Endothelial cell of umbilical vein (primary cell): ENCODE data around the gene MLYCD. TPM values are rescaled to one million over a fixed set of nuclear protein-coding genes. Genes with fewer than 3 reads are reported as not detected.

Source experiments
- BruUV-seq: library from RNA; stranded (reverse); fragments of 400-500 nt; replicated peaks from 2 replicates; lab custom pipeline; 2021; lab: Mats Ljungman, UMichigan
- CTCF ChIA-PET: fragments of 300-600, 350-600 bp; sonication (Branson Sonifier 250); formaldehyde crosslinking; loops from one replicate; lab custom pipeline; 2021; ENCODE audit warnings: antibody characterized with exemption, inconsistent platforms; lab: Charles Lee
- POLR2A ChIA-PET: fragments of 300-600, 350-600 bp; sonication (Branson Sonifier 250); formaldehyde crosslinking; loops from one replicate; lab custom pipeline; 2021; ENCODE audit warnings: antibody characterized with exemption, inconsistent platforms; lab: Charles Lee
- DNase-seq: peaks from one replicate; pipeline ENCODE4 v3.0.0-alpha.2; 2011; ENCODE audit warnings: low read depth, low spot score
- FAIRE-seq: peaks from 2 replicates; lab custom pipeline; 2011; peaks lifted over from hg19 to GRCh38; lab: Jason Lieb, UNC
- H2AFZ ChIP-seq: 2 replicates; pipeline ENCODE4 v1.6.0; 2012; ENCODE audit warnings: low read depth, low read length, control low read depth, inconsistent platforms
- H3K27ac ChIP-seq: 2 replicates; pipeline ENCODE4 v1.5.1; 2011; ENCODE audit warnings: low read depth, mild to moderate bottlenecking, control low read depth, low read length, moderate library complexity; ENCODE audit not compliant: insufficient read depth
- H3K27me3 ChIP-seq, 2 experiments: 2 replicates each; pipeline versions ENCODE4 v1.6.0 to v1.6.1; 2011; ENCODE audit warnings: low read length in 2 of 2, mixed read lengths in 1 of 2; ENCODE audit not compliant: control insufficient read depth in 2 of 2, insufficient read depth in 2 of 2
- H3K36me3 ChIP-seq, 2 experiments: 2 replicates in 1 of 2; 3 replicates in 1 of 2; pipeline ENCODE4 v1.5.1; 2011; ENCODE audit warnings: low read length in 2 of 2, mild to moderate bottlenecking in 1 of 2, moderate library complexity in 1 of 2; ENCODE audit not compliant: control insufficient read depth in 2 of 2, insufficient read depth in 2 of 2; ENCODE audit errors: extremely low read depth in 1 of 2
- H3K4me1 ChIP-seq: 3 replicates; pipeline ENCODE4 v1.5.1; 2011; ENCODE audit warnings: mild to moderate bottlenecking, low read length; ENCODE audit not compliant: control insufficient read depth, insufficient read depth; ENCODE audit errors: extremely low read depth
- H3K4me2 ChIP-seq: 2 replicates; pipeline ENCODE4 v1.6.1; 2011; ENCODE audit warnings: low read length, control low read depth, mixed read lengths; ENCODE audit not compliant: insufficient read depth
- H3K4me3 ChIP-seq, 3 experiments: fragments of 200-600 bp in 1 of 3; sonication (generic), shearing (Covaris generic) in 1 of 3; replicated peaks in 1 of 3; 2 replicates each; pipeline ENCODE4 v1.5.1; 2011 to 2016; ENCODE audit warnings: control low read depth in 3 of 3, low read length in 3 of 3, mild to moderate bottlenecking in 2 of 3, inconsistent platforms in 1 of 3, low read depth in 1 of 3, moderate library complexity in 1 of 3; ENCODE audit not compliant: insufficient read depth in 1 of 3
- H3K79me2 ChIP-seq: 2 replicates; pipeline ENCODE4 v1.6.0; 2012; ENCODE audit warnings: low read length, inconsistent platforms; ENCODE audit not compliant: control insufficient read depth, insufficient read depth
- H3K9ac ChIP-seq: replicated peaks from 2 replicates; pipeline ENCODE3; 2011; ENCODE audit warnings: low read length, control low read depth; ENCODE audit not compliant: insufficient read depth; ENCODE audit errors: extremely low read depth
- H3K9me1 ChIP-seq: replicated peaks from 3 replicates; pipeline ENCODE4 v1.6.0; 2011; ENCODE audit warnings: mild to moderate bottlenecking, low read length; ENCODE audit not compliant: control insufficient read depth, insufficient read depth; ENCODE audit errors: extremely low read depth
- H3K9me3 ChIP-seq: replicated peaks from 2 replicates; pipeline ENCODE4 v1.5.1; 2012; ENCODE audit warnings: low read length, inconsistent platforms; ENCODE audit not compliant: control insufficient read depth, insufficient read depth
- H4K20me1 ChIP-seq: replicated peaks from 2 replicates; pipeline ENCODE3; 2011; ENCODE audit warnings: mild to moderate bottlenecking, low read length; ENCODE audit not compliant: control insufficient read depth, insufficient read depth; ENCODE audit errors: extremely low read depth
- EZH2 ChIP-seq: IDR thresholded peaks from 2 replicates; pipeline ENCODE4 v1.6.1; 2012; ENCODE audit warnings: borderline replicate concordance, low read depth, mild to moderate bottlenecking, moderate library complexity, low read length, inconsistent platforms; ENCODE audit not compliant: severe bottlenecking
- FOS ChIP-seq: IDR thresholded peaks from 2 replicates; pipeline ENCODE4 v1.6.1; 2011; ENCODE audit warnings: mild to moderate bottlenecking, low read length, moderate library complexity, borderline replicate concordance; ENCODE audit not compliant: insufficient read depth
- GATA2 ChIP-seq: IDR thresholded peaks from 2 replicates; pipeline ENCODE4 v1.7.0; 2011; ENCODE audit warnings: low read depth, mild to moderate bottlenecking, moderate library complexity, mixed read lengths, low read length; ENCODE audit not compliant: insufficient read length, insufficient read depth
- JUN ChIP-seq: IDR thresholded peaks from 2 replicates; pipeline ENCODE4 v1.6.1; 2011; ENCODE audit warnings: borderline replicate concordance, low read depth; ENCODE audit not compliant: insufficient read length, insufficient read depth
- MAX ChIP-seq: IDR thresholded peaks from 2 replicates; pipeline ENCODE4 v1.6.1; 2011; ENCODE audit not compliant: insufficient read depth, insufficient read length
- MYC ChIP-seq: IDR thresholded peaks from one replicate; pipeline ENCODE4 v1.6.1; 2011; ENCODE audit warnings: mild to moderate bottlenecking, low read depth, low read length
- POLR2A ChIP-seq: IDR thresholded peaks from 2 replicates; pipeline ENCODE4 v1.6.1; 2012; ENCODE audit warnings: low read depth, mild to moderate bottlenecking, control low read depth, low read length
- POLR2AphosphoS5 ChIP-seq: IDR thresholded peaks from 2 replicates; pipeline ENCODE4 v1.6.1; 2012; ENCODE audit warnings: low read depth, mild to moderate bottlenecking, control low read depth, low read length, moderate library complexity; ENCODE audit not compliant: insufficient read depth
- dilution Hi-C: fragments of 300-500 bp; cut with MboI; formaldehyde crosslinking; loops from one replicate; pipeline ENCODE4 v1.15.0; 2019; ENCODE audit warnings: low sequenced_read_pairs; ENCODE audit not compliant: extremely low pct_ligation_motif_present
- intact Hi-C: fragments of 100-400 bp; cut with micrococcal nuclease; formaldehyde crosslinking; loops from one replicate; pipeline ENCODE4 v1.10.0; 2022
- polyA plus RNA-seq, 4 experiments: library from polyadenylated mRNA; depleted of rRNA in 3 of 4; stranded (reverse) in 3 of 4; unstranded in 1 of 4; fragments of >200 nt; gene quantifications; 2 replicates each; pipeline versions ENCODE4 v1.2.1 to v1.2.3, GENCODE V29; 2011 to 2012; ENCODE audit warnings: missing spikeins in 1 of 4
- total RNA-seq: library from RNA; stranded (reverse); gene quantifications from 2 replicates; pipeline ENCODE4 v1.2.3, GENCODE V29; 2021
- TF ChIP-seq, protein P1 (sequence below), 2 donors: IDR thresholded peaks; 1 replicate in 1 of 2; 2 replicates in 1 of 2; pipeline ENCODE4 v1.5.1; 2011; ENCODE audit warnings: low read length in 2 of 2, mild to moderate bottlenecking in 2 of 2, moderate library complexity in 2 of 2, control low read depth in 1 of 2, inconsistent platforms in 1 of 2, low read depth in 1 of 2; ENCODE audit not compliant: insufficient read depth in 1 of 2; ENCODE audit errors: extremely low read depth in 1 of 2

MLYCD gene
- total and polyA plus RNA-seq, 2 donors (not counting 3 experiments of a cell fraction or from before 2014, with no cell fraction given) = 2.0 to 3.4 TPM

- H3K27me3 ChIP-seq = no peaks in the 10 kb centered on the region
- H3K4me3 ChIP-seq = no peak overlapping the region
- FAIRE-seq = no peak
- DNase-seq = no peak
- no peak for TF ChIP-seq FOS
- TF ChIP-seq MYC = no peak
- TF ChIP-seq POLR2AphosphoS5 = no peak
- no peak for TF ChIP-seq GATA2
- no peak for TF ChIP-seq EZH2
- TF ChIP-seq POLR2A = no peak
- no peak for TF ChIP-seq MAX
- CTCF ChIA-PET = interaction anchor here (1.2 kb wide), 2 partner anchors 8 to 131 kb away, joined by 3 to 4 read pairs; no protein-coding TSS in a partner anchor
- no peak overlapping the region for H3K9ac ChIP-seq
- intact Hi-C loops = no loop called here
- POLR2A ChIA-PET = no interaction called here
- BruUV-seq = no TSS peak
- dilution Hi-C loops = no loop called here
- H3K9me1 ChIP-seq = no peaks in the 10 kb centered on the region
- no peak overlapping the region for H3K27ac ChIP-seq
- no peaks in the 10 kb centered on the region for H3K9me3 ChIP-seq
- no peaks in the 10 kb centered on the region for H3K79me2 ChIP-seq
- H4K20me1 ChIP-seq = no peaks in the 10 kb centered on the region
- H2AFZ ChIP-seq = no peak overlapping the region
- H3K4me2 ChIP-seq = no peak overlapping the region
- peaks cover 5% of the 10 kb centered on the region for H3K4me1 ChIP-seq
- no peaks in the 10 kb centered on the region for H3K36me3 ChIP-seq
Measured at GRCh38 chr16:83935005-83935857, 36.3 kb downstream of the MLYCD start.

- Histone ChIP-seq H3K79me2 (no peaks in the 10 kb centered on the region), H3K27me3 (no peaks in the 10 kb centered on the region), H3K4me1 (peaks cover 5% of the 10 kb centered on the region), H3K4me2 (no peak overlapping the region), H3K27ac (no peak overlapping the region), H4K20me1 (no peaks in the 10 kb centered on the region), H2AFZ (no peak overlapping the region), H3K36me3 (no peaks in the 10 kb centered on the region), H3K4me3 (no peak overlapping the region), H3K9me1 (no peaks in the 10 kb centered on the region), H3K9ac (no peak overlapping the region), H3K9me3 (no peaks in the 10 kb centered on the region)
- DNase-seq (no peak), FAIRE-seq (no peak)
- intact Hi-C loops (no loop called here), dilution Hi-C loops (no loop called here)
- BruUV-seq = no TSS peak
- CTCF ChIA-PET = interaction anchor here (0.5 to 1.2 kb wide), 3 partner anchors 9 to 1690 kb away, joined by 3 to 4 read pairs (median 3); no protein-coding TSS in a partner anchor
- POLR2A ChIA-PET = no interaction called here
- no peak for TF ChIP-seq FOS
- no peak for TF ChIP-seq JUN
- TF ChIP-seq POLR2AphosphoS5 = no peak
- no peak for TF ChIP-seq GATA2
- no peak for TF ChIP-seq POLR2A
- TF ChIP-seq, protein P1, sequence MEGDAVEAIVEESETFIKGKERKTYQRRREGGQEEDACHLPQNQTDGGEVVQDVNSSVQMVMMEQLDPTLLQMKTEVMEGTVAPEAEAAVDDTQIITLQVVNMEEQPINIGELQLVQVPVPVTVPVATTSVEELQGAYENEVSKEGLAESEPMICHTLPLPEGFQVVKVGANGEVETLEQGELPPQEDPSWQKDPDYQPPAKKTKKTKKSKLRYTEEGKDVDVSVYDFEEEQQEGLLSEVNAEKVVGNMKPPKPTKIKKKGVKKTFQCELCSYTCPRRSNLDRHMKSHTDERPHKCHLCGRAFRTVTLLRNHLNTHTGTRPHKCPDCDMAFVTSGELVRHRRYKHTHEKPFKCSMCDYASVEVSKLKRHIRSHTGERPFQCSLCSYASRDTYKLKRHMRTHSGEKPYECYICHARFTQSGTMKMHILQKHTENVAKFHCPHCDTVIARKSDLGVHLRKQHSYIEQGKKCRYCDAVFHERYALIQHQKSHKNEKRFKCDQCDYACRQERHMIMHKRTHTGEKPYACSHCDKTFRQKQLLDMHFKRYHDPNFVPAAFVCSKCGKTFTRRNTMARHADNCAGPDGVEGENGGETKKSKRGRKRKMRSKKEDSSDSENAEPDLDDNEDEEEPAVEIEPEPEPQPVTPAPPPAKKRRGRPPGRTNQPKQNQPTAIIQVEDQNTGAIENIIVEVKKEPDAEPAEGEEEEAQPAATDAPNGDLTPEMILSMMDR (IDR thresholded peaks at IDR 0.05; ENCODE audit: extremely low read depth in 1 of 2, insufficient read depth in 1 of 2, low read depth in 1 of 2, low read length in 2 of 2) = no peak
- TF ChIP-seq EZH2 = no peak
- TF ChIP-seq MYC = no peak
- no peak for TF ChIP-seq MAX
Measured at GRCh38 chr16:83935858-83936255, 36.9 kb downstream of the MLYCD start.
